H1 (cell line): Measurements from ENCODE around the gene HDAC3. TPM values are rescaled to one million over a fixed set of nuclear protein-coding genes. Genes with fewer than 3 reads are reported as not detected.
A peak's percentile ranks its signal among the peaks of the same experiment; 100 is the strongest.

Source experiments
- BCL11A ChIP-seq, 2 experiments: IDR thresholded peaks; one replicate each; pipeline ENCODE4 v1.6.1; 2011; ENCODE audit warnings: low read depth in 2 of 2, low read length in 2 of 2, mild to moderate bottlenecking in 2 of 2
- CBX8 ChIP-seq: fragments of 300-800, 300-1000 bp; sonication (generic); IDR thresholded peaks from 2 replicates; pipeline ENCODE4 v1.7.1; 2016; ENCODE audit warnings: low read depth, low read length, borderline replicate concordance
- CREB1 ChIP-seq: IDR thresholded peaks from 2 replicates; pipeline ENCODE4 v1.6.1; 2012; ENCODE audit warnings: inconsistent platforms
- EGR1 ChIP-seq: IDR thresholded peaks from 2 replicates; pipeline ENCODE4 v1.6.1; 2011; ENCODE audit warnings: low read depth, low read length, borderline replicate concordance
- POLR2AphosphoS5 ChIP-seq: IDR thresholded peaks from 2 replicates; pipeline ENCODE4 v1.6.1; 2011; ENCODE audit warnings: low read depth, low read length
- TAF1 ChIP-seq: IDR thresholded peaks from 2 replicates; pipeline ENCODE4 v1.6.1; 2011; ENCODE audit warnings: mild to moderate bottlenecking, low read depth, low read length
- TBP ChIP-seq: IDR thresholded peaks from 2 replicates; pipeline ENCODE4 v1.6.1; 2011; ENCODE audit warnings: low read depth, low read length, improper control_type of control experiment
- YY1 ChIP-seq: IDR thresholded peaks from 2 replicates; pipeline ENCODE4 v1.6.1; 2011; ENCODE audit warnings: low read depth, mild to moderate bottlenecking, low read length
- ZNF274 ChIP-seq: IDR thresholded peaks from 2 replicates; pipeline ENCODE4 v1.7.0; 2012; ENCODE audit warnings: low read length, borderline replicate concordance; ENCODE audit errors: extremely low read depth
- polyA plus RNA-seq, 7 experiments: library from polyadenylated mRNA; depleted of rRNA in 3 of 7; stranded (reverse) in 5 of 7; unstranded in 2 of 7; fragments of >200 nt in 5 of 7; fragments of 200-250 nt in 2 of 7; gene quantifications; 1 replicate in 5 of 7; 2 replicates in 1 of 7; 4 replicates in 1 of 7; pipeline versions ENCODE4 v1.2.1 to v1.2.3, GENCODE V29; 2011 to 2013; ENCODE audit warnings: missing spikeins in 2 of 7, mixed read lengths in 2 of 7
- total RNA-seq: library from RNA; stranded (reverse); fragmentation: NEBNext Ultra II Directional; extraction: Animal tissue kit (Norgen Biotek cat#: 25700); gene quantifications from 2 replicates; pipeline ENCODE4 v1.2.1, GENCODE V29; 2021
- TF ChIP-seq, protein P1 (sequence below): fragments of 300-600 bp; sonication (generic); IDR thresholded peaks from 2 replicates; pipeline ENCODE4 v1.7.1; 2012; ENCODE audit warnings: low read length, moderate library complexity, mild to moderate bottlenecking, inconsistent platforms; ENCODE audit not compliant: insufficient replicate concordance

The HDAC3 gene
- total and polyA plus RNA-seq, 2 of the 8 experiments (the other 6 are each of a cell fraction or from before 2014, with no cell fraction given), result 99.0 to 120 TPM

DNA sequence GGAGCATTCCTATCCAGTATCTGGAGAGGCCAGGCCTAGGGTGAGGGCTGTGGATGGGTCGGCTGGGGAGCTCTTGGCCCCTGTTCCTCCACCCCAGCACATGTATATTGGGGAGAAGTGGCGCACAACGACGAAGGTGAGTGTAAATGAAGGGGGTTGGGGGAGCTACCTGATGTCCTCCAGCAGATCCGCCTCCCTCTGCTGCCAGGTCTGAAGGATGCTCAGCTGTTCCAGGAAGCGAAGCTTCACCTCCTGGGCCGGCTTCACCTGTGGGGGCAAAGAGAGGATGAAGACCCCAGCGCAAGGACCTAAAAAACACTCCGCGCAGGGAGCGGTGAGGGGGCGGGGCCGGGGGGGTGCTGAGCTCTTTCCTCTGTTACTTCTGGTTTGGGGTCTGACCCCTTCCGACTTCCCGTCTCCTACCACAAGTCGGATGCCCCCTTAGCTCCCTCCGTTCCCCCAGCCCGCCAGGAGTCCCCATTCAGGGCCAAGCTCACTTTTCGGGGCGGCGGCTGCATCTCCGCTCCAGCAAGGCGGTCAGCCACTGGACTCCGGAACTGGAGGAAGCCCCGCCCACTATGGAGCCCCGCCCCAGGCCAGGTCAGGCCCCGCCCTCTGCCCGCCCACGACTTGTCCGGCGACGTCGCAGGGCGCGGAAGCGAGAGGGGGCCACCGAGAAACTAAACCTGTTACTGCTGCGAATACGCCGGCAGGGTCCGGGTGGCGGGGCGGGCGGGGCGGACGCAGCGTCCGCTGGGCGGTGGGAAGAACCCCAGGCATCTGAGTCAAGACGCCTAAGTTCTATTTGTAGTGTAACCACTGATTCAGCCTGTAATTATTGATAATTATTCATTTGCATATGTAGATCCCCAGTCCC lies 14.4 kb upstream of the HDAC3 start, which contains the start of gene FCHSD1 (continued):
- TF ChIP-seq, protein P1, sequence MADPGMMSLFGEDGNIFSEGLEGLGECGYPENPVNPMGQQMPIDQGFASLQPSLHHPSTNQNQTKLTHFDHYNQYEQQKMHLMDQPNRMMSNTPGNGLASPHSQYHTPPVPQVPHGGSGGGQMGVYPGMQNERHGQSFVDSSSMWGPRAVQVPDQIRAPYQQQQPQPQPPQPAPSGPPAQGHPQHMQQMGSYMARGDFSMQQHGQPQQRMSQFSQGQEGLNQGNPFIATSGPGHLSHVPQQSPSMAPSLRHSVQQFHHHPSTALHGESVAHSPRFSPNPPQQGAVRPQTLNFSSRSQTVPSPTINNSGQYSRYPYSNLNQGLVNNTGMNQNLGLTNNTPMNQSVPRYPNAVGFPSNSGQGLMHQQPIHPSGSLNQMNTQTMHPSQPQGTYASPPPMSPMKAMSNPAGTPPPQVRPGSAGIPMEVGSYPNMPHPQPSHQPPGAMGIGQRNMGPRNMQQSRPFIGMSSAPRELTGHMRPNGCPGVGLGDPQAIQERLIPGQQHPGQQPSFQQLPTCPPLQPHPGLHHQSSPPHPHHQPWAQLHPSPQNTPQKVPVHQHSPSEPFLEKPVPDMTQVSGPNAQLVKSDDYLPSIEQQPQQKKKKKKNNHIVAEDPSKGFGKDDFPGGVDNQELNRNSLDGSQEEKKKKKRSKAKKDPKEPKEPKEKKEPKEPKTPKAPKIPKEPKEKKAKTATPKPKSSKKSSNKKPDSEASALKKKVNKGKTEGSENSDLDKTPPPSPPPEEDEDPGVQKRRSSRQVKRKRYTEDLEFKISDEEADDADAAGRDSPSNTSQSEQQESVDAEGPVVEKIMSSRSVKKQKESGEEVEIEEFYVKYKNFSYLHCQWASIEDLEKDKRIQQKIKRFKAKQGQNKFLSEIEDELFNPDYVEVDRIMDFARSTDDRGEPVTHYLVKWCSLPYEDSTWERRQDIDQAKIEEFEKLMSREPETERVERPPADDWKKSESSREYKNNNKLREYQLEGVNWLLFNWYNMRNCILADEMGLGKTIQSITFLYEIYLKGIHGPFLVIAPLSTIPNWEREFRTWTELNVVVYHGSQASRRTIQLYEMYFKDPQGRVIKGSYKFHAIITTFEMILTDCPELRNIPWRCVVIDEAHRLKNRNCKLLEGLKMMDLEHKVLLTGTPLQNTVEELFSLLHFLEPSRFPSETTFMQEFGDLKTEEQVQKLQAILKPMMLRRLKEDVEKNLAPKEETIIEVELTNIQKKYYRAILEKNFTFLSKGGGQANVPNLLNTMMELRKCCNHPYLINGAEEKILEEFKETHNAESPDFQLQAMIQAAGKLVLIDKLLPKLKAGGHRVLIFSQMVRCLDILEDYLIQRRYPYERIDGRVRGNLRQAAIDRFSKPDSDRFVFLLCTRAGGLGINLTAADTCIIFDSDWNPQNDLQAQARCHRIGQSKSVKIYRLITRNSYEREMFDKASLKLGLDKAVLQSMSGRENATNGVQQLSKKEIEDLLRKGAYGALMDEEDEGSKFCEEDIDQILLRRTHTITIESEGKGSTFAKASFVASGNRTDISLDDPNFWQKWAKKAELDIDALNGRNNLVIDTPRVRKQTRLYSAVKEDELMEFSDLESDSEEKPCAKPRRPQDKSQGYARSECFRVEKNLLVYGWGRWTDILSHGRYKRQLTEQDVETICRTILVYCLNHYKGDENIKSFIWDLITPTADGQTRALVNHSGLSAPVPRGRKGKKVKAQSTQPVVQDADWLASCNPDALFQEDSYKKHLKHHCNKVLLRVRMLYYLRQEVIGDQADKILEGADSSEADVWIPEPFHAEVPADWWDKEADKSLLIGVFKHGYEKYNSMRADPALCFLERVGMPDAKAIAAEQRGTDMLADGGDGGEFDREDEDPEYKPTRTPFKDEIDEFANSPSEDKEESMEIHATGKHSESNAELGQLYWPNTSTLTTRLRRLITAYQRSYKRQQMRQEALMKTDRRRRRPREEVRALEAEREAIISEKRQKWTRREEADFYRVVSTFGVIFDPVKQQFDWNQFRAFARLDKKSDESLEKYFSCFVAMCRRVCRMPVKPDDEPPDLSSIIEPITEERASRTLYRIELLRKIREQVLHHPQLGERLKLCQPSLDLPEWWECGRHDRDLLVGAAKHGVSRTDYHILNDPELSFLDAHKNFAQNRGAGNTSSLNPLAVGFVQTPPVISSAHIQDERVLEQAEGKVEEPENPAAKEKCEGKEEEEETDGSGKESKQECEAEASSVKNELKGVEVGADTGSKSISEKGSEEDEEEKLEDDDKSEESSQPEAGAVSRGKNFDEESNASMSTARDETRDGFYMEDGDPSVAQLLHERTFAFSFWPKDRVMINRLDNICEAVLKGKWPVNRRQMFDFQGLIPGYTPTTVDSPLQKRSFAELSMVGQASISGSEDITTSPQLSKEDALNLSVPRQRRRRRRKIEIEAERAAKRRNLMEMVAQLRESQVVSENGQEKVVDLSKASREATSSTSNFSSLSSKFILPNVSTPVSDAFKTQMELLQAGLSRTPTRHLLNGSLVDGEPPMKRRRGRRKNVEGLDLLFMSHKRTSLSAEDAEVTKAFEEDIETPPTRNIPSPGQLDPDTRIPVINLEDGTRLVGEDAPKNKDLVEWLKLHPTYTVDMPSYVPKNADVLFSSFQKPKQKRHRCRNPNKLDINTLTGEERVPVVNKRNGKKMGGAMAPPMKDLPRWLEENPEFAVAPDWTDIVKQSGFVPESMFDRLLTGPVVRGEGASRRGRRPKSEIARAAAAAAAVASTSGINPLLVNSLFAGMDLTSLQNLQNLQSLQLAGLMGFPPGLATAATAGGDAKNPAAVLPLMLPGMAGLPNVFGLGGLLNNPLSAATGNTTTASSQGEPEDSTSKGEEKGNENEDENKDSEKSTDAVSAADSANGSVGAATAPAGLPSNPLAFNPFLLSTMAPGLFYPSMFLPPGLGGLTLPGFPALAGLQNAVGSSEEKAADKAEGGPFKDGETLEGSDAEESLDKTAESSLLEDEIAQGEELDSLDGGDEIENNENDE, result no peak
- TF ChIP-seq POLR2AphosphoS5, result no peak
- TF ChIP-seq EGR1, result peak; percentile 80; the same call in 1 of the 2 replicates
- no peak for TF ChIP-seq ZNF274
- TF ChIP-seq TAF1, result 0 out of 2 replicates have a peak, but pooled peaks have one; percentile 15
- TF ChIP-seq CBX8, result no peak
- TF ChIP-seq BCL11A (IDR thresholded peaks at IDR 0.05; ENCODE audit: low read depth in 2 of 2, low read length in 2 of 2), result no peak
- no peak for TF ChIP-seq YY1
- TF ChIP-seq CREB1, result peak; percentile 75
- TF ChIP-seq TBP, result peak; percentile 17; the same call in 1 of the 2 replicates
